K562 (cell line): ENCODE data around the gene HPSE2. TPM values are rescaled to one million over a fixed set of nuclear protein-coding genes. Genes with fewer than 3 reads are reported as not detected.

Experiments used
- ATAC-seq: fragments of 200-7000 bp; cut with Tn5 transposase; 3 replicates; pipeline ENCODE4 v1.9.1; 2020; ENCODE audit warnings: moderate library complexity
- BruUV-seq: library from RNA; stranded (reverse); fragments of 400-500 nt; replicated peaks from 2 replicates; lab custom pipeline; 2021; lab: Mats Ljungman, UMichigan
- CTCF ChIA-PET: fragments of 300-600 bp; formaldehyde crosslinking; extraction: SDS; loops from one replicate; lab custom pipeline; 2021; ENCODE audit warnings: low intra/inter-chr PET ratio; lab: Yijun Ruan, JAX
- POLR2A ChIA-PET: fragments of 300-600, 350-650 bp; sonication (Branson Sonifier 250); formaldehyde crosslinking; extraction: SDS; loops from one replicate; lab custom pipeline; 2021; ENCODE audit warnings: antibody characterized with exemption, inconsistent platforms; lab: Yijun Ruan, JAX
- DNase-seq, 4 experiments: peaks; one replicate each; pipeline versions ENCODE4 v3.0.0 to v3.0.0-alpha.2; 2011 to 2018; ENCODE audit warnings: low spot score in 3 of 4, mixed read lengths in 3 of 4; ENCODE audit errors: extremely low read depth in 1 of 4
- FAIRE-seq: peaks from 2 replicates; lab custom pipeline; 2011; peaks lifted over from hg19 to GRCh38; lab: Jason Lieb, UNC
- H2AFZ ChIP-seq: 2 replicates; pipeline ENCODE4 v1.6.0; 2011; ENCODE audit warnings: low read depth, low read length, control low read depth, inconsistent platforms
- H3K27ac ChIP-seq: fragments of 200-600 bp; 3 replicates; pipeline ENCODE4 v1.8.0; 2011; ENCODE audit warnings: low read depth, mild to moderate bottlenecking, control low read depth, inconsistent platforms, low read length, moderate library complexity, mixed read lengths; ENCODE audit errors: extremely low read depth
- H3K27me3 ChIP-seq, 2 experiments: fragments of 300-600 bp in 1 of 2; 2 replicates in 1 of 2; 3 replicates in 1 of 2; pipeline versions ENCODE4 v1.6.0 to v1.8.0; 2011; ENCODE audit warnings: inconsistent platforms in 2 of 2, low read length in 2 of 2, mild to moderate bottlenecking in 1 of 2, mixed read lengths in 1 of 2, moderate library complexity in 1 of 2; ENCODE audit not compliant: control insufficient read depth in 2 of 2, insufficient read depth in 2 of 2
- H3K36me3 ChIP-seq: fragments of 300-600 bp; 3 replicates; pipeline ENCODE4 v1.8.0; 2011; ENCODE audit warnings: mild to moderate bottlenecking, low read length, inconsistent platforms; ENCODE audit not compliant: control insufficient read depth, insufficient read depth
- H3K4me1 ChIP-seq, 2 experiments: fragments of 200-600 bp in 1 of 2; replicated peaks in 1 of 2; 2 replicates in 1 of 2; 3 replicates in 1 of 2; pipeline versions ENCODE4 v1.5.1 to v1.8.0; 2011; ENCODE audit warnings: inconsistent platforms in 2 of 2, low read length in 2 of 2, mild to moderate bottlenecking in 1 of 2, mixed read lengths in 1 of 2, moderate library complexity in 1 of 2; ENCODE audit not compliant: control insufficient read depth in 2 of 2, insufficient read depth in 2 of 2
- H3K4me2 ChIP-seq: 2 replicates; pipeline ENCODE4 v1.6.1; 2011; ENCODE audit warnings: low read length, control low read depth, inconsistent platforms, mixed read lengths; ENCODE audit not compliant: insufficient read depth
- H3K4me3 ChIP-seq: fragments of 200-600 bp; sonication (generic), shearing (Covaris generic); 2 replicates; pipeline ENCODE4 v1.5.1; 2016; ENCODE audit warnings: control low read depth, inconsistent platforms
- H3K79me2 ChIP-seq: fragments of 200-600 bp; 3 replicates; pipeline ENCODE4 v1.8.0; 2011; ENCODE audit warnings: low read length, inconsistent platforms; ENCODE audit not compliant: control insufficient read depth, insufficient read depth
- H3K9ac ChIP-seq, 2 experiments: 2 replicates each; pipeline versions ENCODE4 v1.6.0 to v1.6.1; 2011; ENCODE audit warnings: low read depth in 2 of 2, low read length in 2 of 2, control low read depth in 1 of 2, inconsistent platforms in 1 of 2, mild to moderate bottlenecking in 1 of 2, mixed read lengths in 1 of 2; ENCODE audit not compliant: insufficient read depth in 1 of 2
- H3K9me1 ChIP-seq: one replicate; pipeline ENCODE4 v1.6.0; 2011; ENCODE audit warnings: inconsistent platforms, mild to moderate bottlenecking, low read length, moderate library complexity; ENCODE audit not compliant: control insufficient read depth, insufficient read depth
- H3K9me3 ChIP-seq: replicated peaks from 2 replicates; pipeline ENCODE4 v1.5.1; 2011; ENCODE audit warnings: low read depth, low read length, inconsistent platforms; ENCODE audit not compliant: control insufficient read depth, insufficient read depth
- H4K20me1 ChIP-seq: replicated peaks from 2 replicates; pipeline ENCODE4 v1.6.1; 2011; ENCODE audit warnings: low read length, inconsistent platforms, mixed read lengths; ENCODE audit not compliant: control insufficient read depth, insufficient read depth
- CHD2 ChIP-seq: IDR thresholded peaks from 2 replicates; pipeline ENCODE4 v1.6.1; 2011; ENCODE audit warnings: low read depth, low read length
- KLF10 ChIP-seq: fragments of 250-450 bp; sonication (Bioruptor Pico); IDR thresholded peaks from 2 replicates; pipeline ENCODE4 v1.6.1; 2021; ENCODE audit warnings: matching md5 sums
- KLF6 ChIP-seq: fragments of 250-450 bp; sonication (Bioruptor Pico); IDR thresholded peaks from 2 replicates; pipeline ENCODE4 v1.4.0; 2020; ENCODE audit warnings: mild to moderate bottlenecking, moderate library complexity, borderline replicate concordance
- NCOR1 ChIP-seq: fragments of 450-650 bp; IDR thresholded peaks from 2 replicates; pipeline ENCODE4 v1.6.1; 2016; ENCODE audit warnings: mild to moderate bottlenecking, moderate library complexity
- NR0B1 ChIP-seq: fragments of 450-650 bp; IDR thresholded peaks from one replicate; pipeline ENCODE4 v1.6.1; 2018; ENCODE audit warnings: mild to moderate bottlenecking, moderate library complexity; ENCODE audit not compliant: partially characterized antibody
- PREB ChIP-seq: sonication (generic); formaldehyde crosslinking; IDR thresholded peaks from 2 replicates; pipeline ENCODE4 v1.8.1; 2023; ENCODE audit warnings: mild to moderate bottlenecking, missing genetic modification reagents
- RREB1 ChIP-seq: fragments of 250-450 bp; sonication (Bioruptor Pico); IDR thresholded peaks from 2 replicates; pipeline ENCODE4 v1.4.0; 2020
- SMARCE1 ChIP-seq: fragments of 450-650 bp; IDR thresholded peaks from 2 replicates; pipeline ENCODE4 v1.7.1; 2016; ENCODE audit warnings: mild to moderate bottlenecking
- TAF1 ChIP-seq: IDR thresholded peaks from 2 replicates; pipeline ENCODE4 v1.6.1; 2011; ENCODE audit warnings: mild to moderate bottlenecking, low read length, moderate library complexity; ENCODE audit not compliant: insufficient read depth, control insufficient read depth, severe bottlenecking; ENCODE audit errors: extremely low read depth
- TEAD2 ChIP-seq: fragments of 450-650 bp; IDR thresholded peaks from 2 replicates; pipeline ENCODE4 v1.6.1; 2016; ENCODE audit warnings: missing genetic modification characterization, control low read depth, missing compliant biosample characterization
- ZNF316 ChIP-seq: fragments of 450-650 bp; IDR thresholded peaks from 2 replicates; pipeline ENCODE4 v1.6.1; 2016
- ZNF830 ChIP-seq: fragments of 250-450 bp; sonication (Bioruptor Pico); IDR thresholded peaks from 2 replicates; pipeline ENCODE4 v1.5.0; 2021; ENCODE audit warnings: mild to moderate bottlenecking
- WGBS: fragments of 100-300 bp; shearing (Covaris generic); methylation state at CpG from one replicate; pipeline ENCODE4 v1.1.6; 2016; ENCODE audit warnings: low coverage, mixed read lengths; ENCODE audit not compliant: insufficient coverage; ENCODE audit errors: missing lambda C conversion rate; 5-methylcytosine and 5-hydroxymethylcytosine counted together
- in situ Hi-C: fragments of 300-500 bp; cut with MboI; formaldehyde crosslinking; loops from 4 replicates; pipeline ENCODE4 v1.15.0; 2018; ENCODE audit warnings: inconsistent platforms, mixed read lengths
- intact Hi-C: fragments of 100-400 bp; cut with micrococcal nuclease; formaldehyde crosslinking; loops from 2 replicates; pipeline ENCODE4 v1.14.2; 2022
- polyA plus RNA-seq, 8 experiments: library from polyadenylated mRNA; depleted of rRNA in 4 of 8; stranded (reverse) in 5 of 8; unstranded in 3 of 8; fragments of >200 nt; fragmentation: Nextera tagmentation in 2 of 8; fragmentation: Illumina TruSeq in 1 of 8; extraction: Ambion mirVana in 2 of 8; extraction: Trizol in 1 of 8; gene quantifications; 2 replicates each; pipeline versions ENCODE4 v1.2.1 to v1.2.3, GENCODE V29; 2011 to 2014; ENCODE audit warnings: inconsistent platforms in 1 of 8, missing spikeins in 1 of 8
- total RNA-seq, 7 experiments: library from RNA; depleted of rRNA in 6 of 7; stranded (reverse); fragments of >200 nt in 6 of 7; fragmentation: Illumina TruSeq in 2 of 7; extraction: Trizol in 2 of 7; gene quantifications; 2 replicates each; pipeline versions ENCODE4 v1.2.1 to v1.2.3, GENCODE V29; 2011 to 2021; ENCODE audit warnings: low replicate concordance in 1 of 7

The HPSE2 gene
- total and polyA plus RNA-seq, 9 of the 15 experiments (the other 6 are each of a cell fraction or from before 2014, with no cell fraction given), result 0.03 to 0.10 (median 0.04) TPM; not detected in 2

- no peak for TF ChIP-seq PREB (CRISPR knock-in tag)
- no peak for TF ChIP-seq CHD2
- no peak for TF ChIP-seq NR0B1
- TF ChIP-seq ZNF316, result no peak
These were observed 761.0 kb downstream of the HPSE2 start (continued) for GRCh38 chr10:98474628-98475027.

- BruUV-seq, result no TSS peak
- in situ Hi-C loops, result no loop called here
- Histone ChIP-seq H3K27ac (no peak overlapping the region), H3K9me3 (no peaks in the 10 kb centered on the region), H3K4me2 (no peak overlapping the region), H3K4me1 (peaks cover 11 to 12% of the 10 kb centered on the region in 2 experiments; a peak in 4 of 5 replicates), H2AFZ (no peak overlapping the region), H3K9me1 (no peaks in the 10 kb centered on the region), H4K20me1 (no peaks in the 10 kb centered on the region), H3K9ac (no peak overlapping the region), H3K4me3 (no peak overlapping the region), H3K27me3 (0 out of 5 replicates have a peak, but pooled peaks cover 0 to 1% of the 10 kb centered on the region in 2 experiments), H3K79me2 (no peaks in the 10 kb centered on the region), H3K36me3 (no peaks in the 10 kb centered on the region)
- POLR2A ChIA-PET, result no interaction called here
- no peak for DNase-seq
- CTCF ChIA-PET, result no interaction called here
- intact Hi-C loops, result no loop called here
- no peak for FAIRE-seq
- ATAC-seq, result no peak
- WGBS, result 18% methylated on average over 4 of the region's 4 CpGs
- TF ChIP-seq ZNF830 (CRISPR knock-in tag), result no peak
- no peak for TF ChIP-seq KLF6 (CRISPR knock-in tag)
- no peak for TF ChIP-seq SMARCE1
- no peak for TF ChIP-seq TAF1
- TF ChIP-seq KLF10 (CRISPR knock-in tag), result no peak
- no peak for TF ChIP-seq RREB1 (CRISPR knock-in tag)
- no peak for TF ChIP-seq TEAD2
- TF ChIP-seq NCOR1, result no peak
These were observed 763.5 kb downstream of the HPSE2 start for GRCh38 chr10:98472196-98472595.
